ENCODE results near the gene DEPP1.

- no peak for TF ChIP-seq REST (IDR thresholded peaks at IDR 0.05; ENCODE audit: borderline replicate concordance)
- TF ChIP-seq, protein P1, sequence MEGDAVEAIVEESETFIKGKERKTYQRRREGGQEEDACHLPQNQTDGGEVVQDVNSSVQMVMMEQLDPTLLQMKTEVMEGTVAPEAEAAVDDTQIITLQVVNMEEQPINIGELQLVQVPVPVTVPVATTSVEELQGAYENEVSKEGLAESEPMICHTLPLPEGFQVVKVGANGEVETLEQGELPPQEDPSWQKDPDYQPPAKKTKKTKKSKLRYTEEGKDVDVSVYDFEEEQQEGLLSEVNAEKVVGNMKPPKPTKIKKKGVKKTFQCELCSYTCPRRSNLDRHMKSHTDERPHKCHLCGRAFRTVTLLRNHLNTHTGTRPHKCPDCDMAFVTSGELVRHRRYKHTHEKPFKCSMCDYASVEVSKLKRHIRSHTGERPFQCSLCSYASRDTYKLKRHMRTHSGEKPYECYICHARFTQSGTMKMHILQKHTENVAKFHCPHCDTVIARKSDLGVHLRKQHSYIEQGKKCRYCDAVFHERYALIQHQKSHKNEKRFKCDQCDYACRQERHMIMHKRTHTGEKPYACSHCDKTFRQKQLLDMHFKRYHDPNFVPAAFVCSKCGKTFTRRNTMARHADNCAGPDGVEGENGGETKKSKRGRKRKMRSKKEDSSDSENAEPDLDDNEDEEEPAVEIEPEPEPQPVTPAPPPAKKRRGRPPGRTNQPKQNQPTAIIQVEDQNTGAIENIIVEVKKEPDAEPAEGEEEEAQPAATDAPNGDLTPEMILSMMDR (IDR thresholded peaks at IDR 0.05; ENCODE audit: poor library complexity, severe bottlenecking) = no peak
Observed at GRCh38 chr10:45023426-45023825, 44.8 kb upstream of the DEPP1 start.
